Activated CD8-positive, alpha-beta T cell treated with anti-CD3 and anti-CD28 coated beads for 36 hours (primary cell): ENCODE data around the gene REC114. TPM values are rescaled to one million over a fixed set of nuclear protein-coding genes. Genes with fewer than 3 reads are reported as not detected.

Experiments used
- ATAC-seq: fragments of 200-7000 bp; cut with Tn5 transposase; one replicate; pipeline ENCODE4 v1.10.0; 2021; ENCODE audit warnings: mild to moderate bottlenecking, moderate library complexity
- CTCF ChIA-PET: fragments of 350-600 bp; sonication (Branson Sonifier 250); formaldehyde crosslinking; loops from one replicate; lab custom pipeline; 2021; ENCODE audit warnings: antibody characterized with exemption; lab: Charles Lee
- POLR2A ChIA-PET: fragments of 350-600 bp; sonication (Branson Sonifier 250); formaldehyde crosslinking; loops from one replicate; lab custom pipeline; 2021; ENCODE audit warnings: antibody characterized with exemption; lab: Charles Lee
- DNase-seq: peaks from one replicate; pipeline ENCODE4 v3.0.0-alpha.2; 2020
- H3K27ac Mint-ChIP-seq: one replicate; pipeline ENCODE4 v1.8.0; 2021; ENCODE audit warnings: mild to moderate bottlenecking, mixed read lengths
- H3K27me3 Mint-ChIP-seq: one replicate; pipeline ENCODE4 v1.8.0; 2021; ENCODE audit warnings: mixed read lengths
- H3K36me3 Mint-ChIP-seq: one replicate; pipeline ENCODE4 v1.8.0; 2021; ENCODE audit warnings: low read depth, mixed read lengths
- H3K4me1 Mint-ChIP-seq: one replicate; pipeline ENCODE4 v1.8.0; 2021; ENCODE audit warnings: low read depth, mixed read lengths
- H3K4me3 Mint-ChIP-seq: one replicate; pipeline ENCODE4 v1.8.0; 2021; ENCODE audit warnings: mild to moderate bottlenecking, moderate library complexity, mixed read lengths
- H3K9me3 Mint-ChIP-seq: one replicate; pipeline ENCODE4 v1.8.0; 2021; ENCODE audit warnings: mixed read lengths
- CTCF ChIP-seq: fragments of 200-600 bp; IDR thresholded peaks from one replicate; pipeline ENCODE4 v1.8.0; 2022; ENCODE audit warnings: antibody characterized with exemption, mild to moderate bottlenecking
- intact Hi-C: fragments of 100-400 bp; cut with micrococcal nuclease; formaldehyde crosslinking; loops from one replicate; pipeline ENCODE4 v1.10.0; 2022
- total RNA-seq, 2 experiments: library from RNA; stranded (reverse); gene quantifications; one replicate each; pipeline ENCODE4 v1.2.3, GENCODE V29; 2021

The REC114 gene
- total RNA-seq, 2 experiments from 2014 or later, result not detected

- Mint-ChIP-seq H3K27ac (no peak overlapping the region), H3K36me3 (peaks cover 9% of the 10 kb centered on the region), H3K4me1 (peaks cover 17% of the 10 kb centered on the region), H3K27me3 (no peaks in the 10 kb centered on the region), H3K4me3 (no peak overlapping the region), H3K9me3 (no peaks in the 10 kb centered on the region)
- ChIA-PET POLR2A (interaction anchor here (1.6 kb wide), 1 partner anchor 13 kb away, joined by 3 read pairs; no protein-coding TSS in a partner anchor), CTCF (interaction anchor here (1.6 kb wide), 1 partner anchor 43 kb away, joined by 7 read pairs; no protein-coding TSS in a partner anchor)
- intact Hi-C loops, result no loop called here
- DNase-seq (no peak), ATAC-seq (no peak)
- no peak for TF ChIP-seq CTCF
These were observed 151.1 kb downstream of the REC114 start for GRCh38 chr15:73594109-73594508.

GRCh38 chr15:73596174-73596573 is 153.2 kb downstream of the REC114 start:
- ChIA-PET POLR2A (interaction anchor here (1.0 kb wide), 1 partner anchor 36 kb away, joined by 3 read pairs; no protein-coding TSS in a partner anchor), CTCF (interaction anchor here (0.8 to 1.3 kb wide), 3 partner anchors 10 to 355 kb away, joined by 3 to 5 read pairs (median 3); no protein-coding TSS in a partner anchor)
- no peak for DNase-seq
- Mint-ChIP-seq H3K27me3 (no peaks in the 10 kb centered on the region), H3K27ac (no peak overlapping the region), H3K4me1 (peaks cover 23% of the 10 kb centered on the region), H3K36me3 (peaks cover 7% of the 10 kb centered on the region), H3K9me3 (no peaks in the 10 kb centered on the region), H3K4me3 (no peak overlapping the region)
- intact Hi-C loops, result no loop called here
- no peak for TF ChIP-seq CTCF
- no peak for ATAC-seq

- DNase-seq (no peak), ATAC-seq (no peak)
- Mint-ChIP-seq H3K27me3 (no peaks in the 10 kb centered on the region), H3K36me3 (no peaks in the 10 kb centered on the region), H3K27ac (no peak overlapping the region), H3K9me3 (no peaks in the 10 kb centered on the region), H3K4me3 (no peak overlapping the region), H3K4me1 (peaks cover 23% of the 10 kb centered on the region)
- CTCF ChIA-PET, result interaction anchor here (1.3 kb wide), 1 partner anchor 39 kb away, joined by 3 read pairs; no protein-coding TSS in a partner anchor
- intact Hi-C loops, result no loop called here
- POLR2A ChIA-PET, result no interaction called here
- TF ChIP-seq CTCF, result no peak
These were observed 154.2 kb downstream of the REC114 start for GRCh38 chr15:73597036-73597638.

DNA sequence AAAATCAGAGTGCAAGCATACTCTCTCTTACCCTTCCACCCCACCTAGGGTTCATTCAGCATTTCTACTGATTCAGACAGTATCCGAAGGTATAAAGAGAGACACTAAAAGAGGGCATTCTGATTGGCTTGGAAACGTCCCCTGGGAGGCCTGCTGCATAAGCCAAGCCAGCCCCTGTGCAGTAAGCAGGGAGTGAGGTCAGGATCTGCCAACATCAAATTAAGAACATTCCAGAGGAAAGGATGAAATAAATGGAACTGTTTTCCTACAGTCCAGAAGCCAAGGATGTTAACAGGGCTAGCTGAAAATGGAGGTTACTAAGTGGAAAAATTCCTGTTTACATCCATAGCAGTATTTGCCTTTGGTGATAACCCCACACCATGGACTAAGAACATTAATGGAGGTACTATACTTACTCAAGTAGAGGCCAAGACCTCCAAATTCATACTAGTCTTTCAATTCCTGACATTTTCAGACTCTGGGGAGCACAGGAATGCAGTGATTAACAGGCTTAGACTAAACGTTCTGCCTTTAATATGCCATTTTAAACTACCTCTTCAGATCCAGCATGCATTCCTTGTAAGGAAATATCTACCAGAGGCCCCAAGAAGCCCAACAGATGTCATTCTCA is 155.7 kb downstream of the REC114 start:
- H3K4me3 Mint-ChIP-seq, result no peak overlapping the region
- H3K27me3 Mint-ChIP-seq, result no peaks in the 10 kb centered on the region
- peaks cover 22% of the 10 kb centered on the region for H3K4me1 Mint-ChIP-seq
- POLR2A ChIA-PET, result no interaction called here
- H3K9me3 Mint-ChIP-seq, result no peaks in the 10 kb centered on the region
- CTCF ChIA-PET, result interaction anchor here (0.7 to 1.3 kb wide), 2 partner anchors 100 to 333 kb away, joined by 3 read pairs; no protein-coding TSS in a partner anchor
- H3K36me3 Mint-ChIP-seq, result no peaks in the 10 kb centered on the region
- intact Hi-C loops, result no loop called here
- ATAC-seq (no peak), DNase-seq (no peak)
- no peak overlapping the region for H3K27ac Mint-ChIP-seq
- no peak for TF ChIP-seq CTCF

DNA sequence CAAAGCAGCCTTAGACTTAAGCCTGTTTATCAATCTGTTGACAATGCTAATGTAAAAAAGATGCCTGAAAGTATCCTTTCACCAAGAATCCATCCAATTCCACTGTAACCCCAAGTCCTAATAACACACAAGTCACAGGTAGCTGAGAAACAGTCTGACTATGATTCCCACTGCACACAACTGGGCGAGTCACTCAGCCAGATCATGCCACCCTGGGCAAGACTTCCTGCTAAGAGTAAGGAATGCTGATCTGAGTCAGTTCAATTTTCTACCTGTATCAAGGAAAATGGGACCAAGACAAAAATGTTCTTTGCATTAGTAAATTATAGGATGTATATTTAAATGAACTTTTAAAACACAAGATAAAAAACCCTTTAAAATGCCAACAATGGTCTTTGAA is 157.0 kb downstream of the REC114 start:
- no peak for TF ChIP-seq CTCF
- H3K36me3 Mint-ChIP-seq, result no peaks in the 10 kb centered on the region
- ATAC-seq (no peak), DNase-seq (no peak)
- H3K9me3 Mint-ChIP-seq, result no peaks in the 10 kb centered on the region
- POLR2A ChIA-PET, result no interaction called here
- CTCF ChIA-PET, result interaction anchor here (2.6 kb wide), 1 partner anchor 37 kb away, joined by 10 read pairs; no protein-coding TSS in a partner anchor
- no peak overlapping the region for H3K27ac Mint-ChIP-seq
- intact Hi-C loops, result no loop called here
- peaks cover 25% of the 10 kb centered on the region for H3K4me1 Mint-ChIP-seq
- no peaks in the 10 kb centered on the region for H3K27me3 Mint-ChIP-seq
- H3K4me3 Mint-ChIP-seq, result no peak overlapping the region
